Activated CD8-positive, alpha-beta memory T cell treated with anti-CD3 and anti-CD28 coated beads, Interleukin-2, amount 50 U/mL, for 24 hours (primary cell): Measurements from ENCODE around the gene GATA6.

Source experiments
- DNase-seq: peaks from one replicate; pipeline ENCODE4 v3.0.0-alpha.2; 2020; ENCODE audit errors: extremely low read depth

GATA6 gene

DNA sequence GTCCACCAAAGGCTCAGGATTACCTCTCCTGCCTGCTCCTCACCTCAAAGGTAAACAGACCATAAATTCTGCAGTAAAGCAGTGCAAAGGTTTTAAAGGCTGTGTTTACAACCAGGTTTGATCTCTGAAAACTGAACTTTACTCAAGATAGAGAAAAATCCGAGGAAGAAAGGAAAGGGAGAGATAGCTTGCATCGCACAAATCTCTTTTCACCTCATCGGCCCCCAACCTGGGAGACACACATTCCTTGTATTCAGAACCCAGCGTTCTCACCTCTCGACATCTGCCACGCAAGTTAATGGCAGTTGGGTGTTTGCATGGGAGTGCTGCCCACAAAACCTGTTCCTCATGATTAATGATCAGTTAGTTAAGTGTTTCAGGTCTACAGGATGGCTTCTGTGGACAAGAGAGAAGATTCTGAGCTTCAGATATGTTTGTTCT is 72.6 kb downstream of the GATA6 start:
- DNase-seq: no peak

DNA sequence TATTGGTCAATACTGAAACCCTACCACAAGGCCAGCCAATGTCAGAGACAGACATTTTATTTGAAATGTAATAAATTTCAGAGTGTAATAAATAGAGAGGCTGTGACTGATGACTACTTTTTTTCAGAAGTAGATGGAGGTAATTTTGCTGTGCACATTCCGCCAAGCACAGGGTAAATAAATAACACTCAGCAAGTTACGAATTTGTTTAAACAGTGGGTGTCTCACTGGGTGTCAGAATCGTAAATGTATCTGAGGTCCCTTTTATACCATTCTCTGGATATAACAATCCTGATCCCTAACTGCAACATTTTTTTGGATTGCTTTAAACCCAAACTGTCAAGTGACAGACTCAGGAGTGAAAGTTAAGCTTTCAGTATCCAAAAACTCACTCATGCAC is 74.1 kb downstream of the GATA6 start:
- DNase-seq: no peak

DNA sequence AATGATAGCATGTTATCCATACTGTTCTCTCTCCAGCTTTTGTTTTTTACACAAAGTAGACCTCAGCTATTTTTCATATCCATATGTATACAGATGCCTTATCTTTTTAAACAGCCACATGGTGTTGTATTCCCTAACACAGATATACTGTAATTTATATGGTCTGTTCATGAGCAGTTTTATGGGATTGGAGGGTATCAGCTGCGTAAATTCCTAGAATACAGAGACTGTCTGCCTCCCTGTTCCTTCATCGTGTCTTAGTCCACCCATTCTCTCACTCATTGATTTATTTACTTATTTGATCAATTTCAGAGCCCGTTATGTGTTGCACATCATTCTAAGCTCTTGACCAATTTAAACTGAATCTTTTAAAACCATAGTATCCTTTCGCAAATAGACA is 80.6 kb downstream of the GATA6 start:
- DNase-seq: no peak

DNA sequence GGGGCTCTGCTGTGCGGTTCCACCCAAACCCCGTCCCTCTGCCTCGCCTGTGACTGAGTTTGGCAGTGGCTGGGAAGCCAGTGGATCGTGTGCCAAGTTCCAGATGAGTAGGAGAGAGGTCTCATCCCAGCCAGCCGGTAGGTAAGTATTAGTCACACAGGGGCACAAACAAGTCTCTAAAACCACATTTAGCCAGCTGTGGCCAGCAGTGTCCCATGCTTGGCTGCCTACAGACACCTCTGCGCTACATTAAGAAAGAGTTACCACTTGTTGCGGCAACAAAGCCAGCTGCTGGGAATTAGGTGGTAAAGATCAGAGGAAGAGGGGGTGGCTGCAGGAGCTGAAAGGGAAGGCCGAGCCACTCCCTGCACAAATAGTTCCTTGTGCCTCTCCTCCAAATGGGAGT is 81.2 kb downstream of the GATA6 start:
- DNase-seq: no peak
